Neural crest cell (in vitro differentiated cells): ENCODE measurements around the gene SHISA9. TPM values are rescaled to one million over a fixed set of nuclear protein-coding genes. Genes with fewer than 3 reads are reported as not detected.

Experiments used
- DNase-seq: peaks from one replicate; pipeline ENCODE4 v3.0.0; 2021; ENCODE audit warnings: low read depth, mixed read lengths, low spot score
- H3K27ac Mint-ChIP-seq: one replicate; pipeline ENCODE4 v1.8.0; 2021; ENCODE audit warnings: mild to moderate bottlenecking, mixed read lengths; ENCODE audit not compliant: unreplicated experiment
- H3K27me3 Mint-ChIP-seq: 2 replicates; pipeline ENCODE4 v1.8.0; 2021; ENCODE audit warnings: low read depth, mild to moderate bottlenecking, mixed read lengths
- H3K36me3 Mint-ChIP-seq: 2 replicates; pipeline ENCODE4 v1.8.0; 2021; ENCODE audit warnings: low read depth, mild to moderate bottlenecking, mixed read lengths
- H3K4me1 Mint-ChIP-seq: 2 replicates; pipeline ENCODE4 v1.8.0; 2021; ENCODE audit warnings: mixed read lengths
- H3K4me3 Mint-ChIP-seq: one replicate; pipeline ENCODE4 v1.8.0; 2021; ENCODE audit warnings: mild to moderate bottlenecking, mixed read lengths
- H3K9me3 Mint-ChIP-seq: 2 replicates; pipeline ENCODE4 v1.8.0; 2021; ENCODE audit warnings: mixed read lengths
- CTCF ChIP-seq: fragments of 200-600 bp; sonication (generic); conservative IDR thresholded peaks from 2 replicates; pipeline ENCODE4 v1.5.0; 2021; ENCODE audit warnings: antibody characterized with exemption, mild to moderate bottlenecking
- total RNA-seq: library from RNA; stranded (reverse); gene quantifications from 2 replicates; pipeline ENCODE4 v1.2.1, GENCODE V29; 2021

Gene SHISA9
- total RNA-seq, 1 donor from 2014 or later = 1.3 TPM

GRCh38 chr16:12903407-12904328, 2.3 kb downstream of the SHISA9 start:
- peak; percentile 12 for DNase-seq
- peaks cover 87% of the 10 kb centered on the region for H3K27me3 Mint-ChIP-seq
- no peak overlapping the region for H3K27ac Mint-ChIP-seq

GRCh38 chr16:12904329-12904671, 2.9 kb downstream of the SHISA9 start:
- peaks cover 87% of the 10 kb centered on the region for H3K27me3 Mint-ChIP-seq
- H3K4me3 Mint-ChIP-seq = peak overlapping the region; percentile 47
- H3K27ac Mint-ChIP-seq = no peak overlapping the region
- H3K9me3 Mint-ChIP-seq = no peaks in the 10 kb centered on the region
- no peaks in the 10 kb centered on the region for H3K4me1 Mint-ChIP-seq
- H3K36me3 Mint-ChIP-seq = no peaks in the 10 kb centered on the region
- no peak for TF ChIP-seq CTCF
- no peak for DNase-seq

More at GRCh38 chr16:12903407-12904328, 2.3 kb downstream of the SHISA9 start:
- H3K4me3 Mint-ChIP-seq = peak overlapping the region; percentile 81
- no peaks in the 10 kb centered on the region for H3K4me1 Mint-ChIP-seq
- no peaks in the 10 kb centered on the region for H3K9me3 Mint-ChIP-seq
- no peak for TF ChIP-seq CTCF
- H3K36me3 Mint-ChIP-seq = no peaks in the 10 kb centered on the region

- H3K27me3 Mint-ChIP-seq = peaks cover 76% of the 10 kb centered on the region
- H3K4me1 Mint-ChIP-seq = no peaks in the 10 kb centered on the region
- H3K27ac Mint-ChIP-seq = no peak overlapping the region
- no peaks in the 10 kb centered on the region for H3K9me3 Mint-ChIP-seq
- no peaks in the 10 kb centered on the region for H3K36me3 Mint-ChIP-seq
- TF ChIP-seq CTCF = no peak
- no peak overlapping the region for H3K4me3 Mint-ChIP-seq
- DNase-seq = no peak
Observed at GRCh38 chr16:12906271-12906670, 4.9 kb downstream of the SHISA9 start.

- H3K4me1 Mint-ChIP-seq = no peaks in the 10 kb centered on the region
- TF ChIP-seq CTCF = no peak
- no peak for DNase-seq
- peaks cover 73% of the 10 kb centered on the region for H3K27me3 Mint-ChIP-seq
- H3K36me3 Mint-ChIP-seq = no peaks in the 10 kb centered on the region
- no peak overlapping the region for H3K4me3 Mint-ChIP-seq
- no peak overlapping the region for H3K27ac Mint-ChIP-seq
- H3K9me3 Mint-ChIP-seq = no peaks in the 10 kb centered on the region
Observed at GRCh38 chr16:12906765-12907516, 5.5 kb downstream of the SHISA9 start.

GRCh38 chr16:12907670-12908233, 6.4 kb downstream of the SHISA9 start:
- Mint-ChIP-seq H3K27me3 (peaks cover 67% of the 10 kb centered on the region), H3K4me3 (no peak overlapping the region), H3K36me3 (no peaks in the 10 kb centered on the region), H3K4me1 (no peaks in the 10 kb centered on the region), H3K27ac (no peak overlapping the region), H3K9me3 (no peaks in the 10 kb centered on the region)
- peak; percentile 34 for TF ChIP-seq CTCF
- DNase-seq = no peak
